ENCODE measurements around the gene YTHDC1.
"Not testable (repeated sequence)": the region's sequence is repeated elsewhere in the genome, so short reads cannot be mapped to it uniquely, and the experiment has no call there.

YTHDC1 gene

GRCh38 chr4:68390205-68390935, 40.5 kb upstream of the YTHDC1 start:
- H3K4ac ChIP-seq (ENCODE audit: low read depth, low read length), result no peak overlapping the region
- H3K4me1 ChIP-seq (ENCODE audit: control insufficient read depth in 1 of 2, insufficient read depth in 2 of 2, low read length in 2 of 2), result no peaks in the 10 kb centered on the region
- H3K18ac ChIP-seq (ENCODE audit: low read length), result no peak overlapping the region
- no peaks in the 10 kb centered on the region for H3K27me3 ChIP-seq (ENCODE audit: insufficient read depth, low read length)
- no peaks in the 10 kb centered on the region for H3K36me3 ChIP-seq (ENCODE audit: control insufficient read depth in 1 of 2, insufficient read depth in 2 of 2, low read length in 2 of 2)
- no peaks in the 10 kb centered on the region for H3K79me2 ChIP-seq (ENCODE audit: control insufficient read depth, insufficient read depth, low read length, poor library complexity)
- no peak overlapping the region for H3K14ac ChIP-seq (ENCODE audit: low read length)
- H3K9ac ChIP-seq (ENCODE audit: low read length), result no peak overlapping the region
- no peak overlapping the region for H2AK5ac ChIP-seq (ENCODE audit: low read length)
- H3K4me2 ChIP-seq (ENCODE audit: low read length), result no peak overlapping the region
- H2AFZ ChIP-seq (ENCODE audit: insufficient read depth, low read length, poor library complexity), result no peak overlapping the region
- no peak overlapping the region for H2BK120ac ChIP-seq (ENCODE audit: insufficient read depth, low read length, poor library complexity)
- H4K91ac ChIP-seq (ENCODE audit: low read depth, low read length), result no peak overlapping the region
- no peak overlapping the region for H2BK12ac ChIP-seq (ENCODE audit: low read length)
- no peaks in the 10 kb centered on the region for H3K9me3 ChIP-seq (ENCODE audit: insufficient read depth, low read depth, low read length)
- no peak overlapping the region for H4K12ac ChIP-seq (ENCODE audit: low read depth, low read length)
- H3K23ac ChIP-seq (ENCODE audit: low read length), result no peak overlapping the region
- WGBS (ENCODE audit: extremely low coverage, insufficient coverage, insufficient read length), result no CpG with 5 or more reads among the region's 1 CpG
- no peaks in the 10 kb centered on the region for H3K79me1 ChIP-seq (ENCODE audit: low read length)
- DNase-seq, result peak in 1 of 2 donors; percentile 9
- no peak overlapping the region for H2BK5ac ChIP-seq (ENCODE audit: low read depth, low read length, poor library complexity)
- H3K27ac ChIP-seq (ENCODE audit: low read depth, low read length), result no peak overlapping the region
- H4K8ac ChIP-seq (ENCODE audit: low read depth, low read length), result no peak overlapping the region
- no peak overlapping the region for H3K4me3 ChIP-seq (ENCODE audit: low read depth, low read length)

- H2AFZ ChIP-seq (ENCODE audit: insufficient read depth, low read length, poor library complexity); H3K18ac ChIP-seq (ENCODE audit: low read length); H3K27me3 ChIP-seq (ENCODE audit: insufficient read depth, low read length); H4K12ac ChIP-seq (ENCODE audit: low read depth, low read length); H2AK5ac ChIP-seq (ENCODE audit: low read length); H3K27ac ChIP-seq (ENCODE audit: low read depth, low read length); H2BK120ac ChIP-seq (ENCODE audit: insufficient read depth, low read length, poor library complexity); H2BK5ac ChIP-seq (ENCODE audit: low read depth, low read length, poor library complexity); H4K8ac ChIP-seq (ENCODE audit: low read depth, low read length); H3K23ac ChIP-seq (ENCODE audit: low read length); H3K79me2 ChIP-seq (ENCODE audit: control insufficient read depth, insufficient read depth, low read length, poor library complexity); DNase-seq; H3K79me1 ChIP-seq (ENCODE audit: low read length); H3K9ac ChIP-seq (ENCODE audit: low read length); H3K36me3 ChIP-seq (ENCODE audit: control insufficient read depth in 1 of 2, insufficient read depth in 2 of 2, low read length in 2 of 2); H3K4me3 ChIP-seq (ENCODE audit: low read depth, low read length); H3K4me2 ChIP-seq (ENCODE audit: low read length); H3K14ac ChIP-seq (ENCODE audit: low read length); H2BK12ac ChIP-seq (ENCODE audit: low read length); H4K91ac ChIP-seq (ENCODE audit: low read depth, low read length); H3K4ac ChIP-seq (ENCODE audit: low read depth, low read length); H3K4me1 ChIP-seq (ENCODE audit: control insufficient read depth in 1 of 2, insufficient read depth in 2 of 2, low read length in 2 of 2); H3K9me3 ChIP-seq (ENCODE audit: insufficient read depth, low read depth, low read length): not testable (repeated sequence)
- no CpG with 5 or more reads among the region's 6 CpGs for WGBS (ENCODE audit: extremely low coverage, insufficient coverage, insufficient read length)
Observed at GRCh38 chr4:68389386-68389913, 39.6 kb upstream of the YTHDC1 start.

GRCh38 chr4:68388347-68388865, 38.5 kb upstream of the YTHDC1 start:
- H3K18ac ChIP-seq (ENCODE audit: low read length), result no peak overlapping the region
- no peak overlapping the region for H2BK5ac ChIP-seq (ENCODE audit: low read depth, low read length, poor library complexity)
- no peaks in the 10 kb centered on the region for H3K79me1 ChIP-seq (ENCODE audit: low read length)
- H3K36me3 ChIP-seq (ENCODE audit: control insufficient read depth in 1 of 2, insufficient read depth in 2 of 2, low read length in 2 of 2), result no peaks in the 10 kb centered on the region
- H4K91ac ChIP-seq (ENCODE audit: low read depth, low read length), result no peak overlapping the region
- no peaks in the 10 kb centered on the region for H3K4me1 ChIP-seq (ENCODE audit: control insufficient read depth in 1 of 2, insufficient read depth in 2 of 2, low read length in 2 of 2)
- H3K79me2 ChIP-seq (ENCODE audit: control insufficient read depth, insufficient read depth, low read length, poor library complexity), result no peaks in the 10 kb centered on the region
- H2AFZ ChIP-seq (ENCODE audit: insufficient read depth, low read length, poor library complexity), result no peak overlapping the region
- no peaks in the 10 kb centered on the region for H3K27me3 ChIP-seq (ENCODE audit: insufficient read depth, low read length)
- no CpG with 5 or more reads among the region's 4 CpGs for WGBS (ENCODE audit: extremely low coverage, insufficient coverage, insufficient read length)
- H4K12ac ChIP-seq (ENCODE audit: low read depth, low read length), result no peak overlapping the region
- no peak overlapping the region for H3K27ac ChIP-seq (ENCODE audit: low read depth, low read length)
- H2BK12ac ChIP-seq (ENCODE audit: low read length), result no peak overlapping the region
- no peak overlapping the region for H3K4me2 ChIP-seq (ENCODE audit: low read length)
- H3K9me3 ChIP-seq (ENCODE audit: insufficient read depth, low read depth, low read length), result no peaks in the 10 kb centered on the region
- H3K4ac ChIP-seq (ENCODE audit: low read depth, low read length), result no peak overlapping the region
- H3K9ac ChIP-seq (ENCODE audit: low read length), result no peak overlapping the region
- H3K14ac ChIP-seq (ENCODE audit: low read length), result no peak overlapping the region
- H2AK5ac ChIP-seq (ENCODE audit: low read length), result no peak overlapping the region
- H2BK120ac ChIP-seq (ENCODE audit: insufficient read depth, low read length, poor library complexity), result no peak overlapping the region
- no peak overlapping the region for H3K23ac ChIP-seq (ENCODE audit: low read length)
- DNase-seq, result no peak
- no peak overlapping the region for H4K8ac ChIP-seq (ENCODE audit: low read depth, low read length)
- H3K4me3 ChIP-seq (ENCODE audit: low read depth, low read length), result no peak overlapping the region

DNA sequence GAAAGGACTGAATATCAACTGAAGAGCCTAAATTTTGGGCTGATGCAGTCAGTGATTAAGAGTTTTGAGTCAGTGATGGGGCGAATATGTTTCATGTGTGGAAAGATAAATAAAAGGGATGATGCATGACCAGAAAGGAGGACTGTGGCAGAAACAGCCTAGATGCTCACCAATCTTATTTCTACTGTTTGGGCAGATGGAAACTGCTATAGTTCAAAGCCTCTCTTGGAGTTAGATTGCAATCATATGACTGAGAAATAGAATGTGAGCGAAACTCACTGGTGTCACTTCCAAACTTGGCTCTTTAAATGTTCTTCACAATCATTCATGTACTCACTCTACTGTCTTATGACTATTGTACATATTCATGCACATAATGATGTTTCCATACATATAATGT, 35.4 kb upstream of the YTHDC1 start:
- Histone ChIP-seq H3K4me2 (ENCODE audit: low read length) (no peak overlapping the region), H4K91ac (ENCODE audit: low read depth, low read length) (no peak overlapping the region), H2BK12ac (ENCODE audit: low read length) (no peak overlapping the region), H3K9ac (ENCODE audit: low read length) (no peak overlapping the region), H2AK5ac (ENCODE audit: low read length) (no peak overlapping the region), H2BK5ac (ENCODE audit: low read depth, low read length, poor library complexity) (no peak overlapping the region), H4K8ac (ENCODE audit: low read depth, low read length) (no peak overlapping the region), H3K79me2 (ENCODE audit: control insufficient read depth, insufficient read depth, low read length, poor library complexity) (no peaks in the 10 kb centered on the region), H3K4me3 (ENCODE audit: low read depth, low read length) (no peak overlapping the region), H3K79me1 (ENCODE audit: low read length) (no peaks in the 10 kb centered on the region), H3K18ac (ENCODE audit: low read length) (no peak overlapping the region), H3K4me1 (ENCODE audit: control insufficient read depth in 1 of 2, insufficient read depth in 2 of 2, low read length in 2 of 2) (no peaks in the 10 kb centered on the region), H3K36me3 (ENCODE audit: control insufficient read depth in 1 of 2, insufficient read depth in 2 of 2, low read length in 2 of 2) (no peaks in the 10 kb centered on the region), H3K27ac (ENCODE audit: low read depth, low read length) (no peak overlapping the region), H2BK120ac (ENCODE audit: insufficient read depth, low read length, poor library complexity) (no peak overlapping the region), H3K4ac (ENCODE audit: low read depth, low read length) (no peak overlapping the region), H2AFZ (ENCODE audit: insufficient read depth, low read length, poor library complexity) (no peak overlapping the region), H3K9me3 (ENCODE audit: insufficient read depth, low read depth, low read length) (no peaks in the 10 kb centered on the region), H3K14ac (ENCODE audit: low read length) (no peak overlapping the region), H4K12ac (ENCODE audit: low read depth, low read length) (no peak overlapping the region), H3K23ac (ENCODE audit: low read length) (no peak overlapping the region), H3K27me3 (ENCODE audit: insufficient read depth, low read length) (no peaks in the 10 kb centered on the region)
- no peak for DNase-seq
- no CpG with 5 or more reads among the region's 2 CpGs for WGBS (ENCODE audit: extremely low coverage, insufficient coverage, insufficient read length)

Measured in trophoblast cell (in vitro differentiated cells and primary cell).